ENCODE measurements around the gene MAGI1.

MAGI1 gene

DNA sequence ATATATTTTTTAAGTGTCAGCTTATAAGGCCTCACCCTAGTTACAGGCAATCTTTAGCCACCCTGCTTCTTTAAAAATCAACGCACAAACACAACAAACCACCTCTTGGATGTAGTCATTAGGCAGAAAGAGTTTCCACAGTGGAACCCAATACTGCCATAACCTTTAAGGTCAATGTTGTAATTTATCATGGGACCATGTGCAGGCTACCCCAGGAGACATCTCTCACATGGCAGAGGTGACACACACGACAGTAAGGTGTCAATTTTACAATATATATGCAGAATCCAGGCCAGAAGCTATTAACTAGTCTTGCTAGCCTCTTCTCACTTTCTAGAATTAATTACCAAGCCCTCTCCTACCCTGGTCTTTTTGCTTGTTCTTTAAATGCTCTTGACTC, 336.5 kb downstream of the MAGI1 start:
- Histone ChIP-seq H3K9ac (ENCODE audit: low read length) (no peak overlapping the region), H2BK120ac (ENCODE audit: low read depth, low read length) (no peak overlapping the region), H2BK12ac (ENCODE audit: low read length in 2 of 2) (no peak overlapping the region), H3K27ac (ENCODE audit: low read length, poor library complexity, severe bottlenecking) (no peak overlapping the region), H3K27me3 (ENCODE audit: control insufficient read depth in 1 of 2, insufficient read depth in 1 of 2, low read length in 2 of 2) (no peaks in the 10 kb centered on the region), H3K4me1 (ENCODE audit: control insufficient read depth, insufficient read depth, low read depth, low read length) (no peaks in the 10 kb centered on the region), H4K91ac (ENCODE audit: low read length) (no peak overlapping the region), H2BK5ac (ENCODE audit: low read depth, low read length, poor library complexity, severe bottlenecking) (no peak overlapping the region), H3K23ac (ENCODE audit: low read length in 2 of 2) (no peak overlapping the region), H3K18ac (ENCODE audit: low read depth in 1 of 2, low read length in 2 of 2) (no peak overlapping the region), H3K36me3 (ENCODE audit: control insufficient read depth in 1 of 2, insufficient read depth in 2 of 2, low read depth in 1 of 2, low read length in 2 of 2) (no peaks in the 10 kb centered on the region), H2BK15ac (ENCODE audit: low read depth, poor library complexity, severe bottlenecking) (no peak overlapping the region), H3K4ac (ENCODE audit: low read depth in 1 of 2, low read length in 2 of 2) (no peak overlapping the region), H3K4me3 (ENCODE audit: insufficient read depth in 1 of 2, low read depth in 1 of 2, low read length in 2 of 2) (no peak overlapping the region), H3K9me3 (ENCODE audit: control insufficient read depth, low read length) (no peaks in the 10 kb centered on the region), H3K14ac (ENCODE audit: low read length in 2 of 2) (no peak overlapping the region), H4K8ac (ENCODE audit: low read length) (no peak overlapping the region), H2AFZ (ENCODE audit: low read depth, low read length) (no peak overlapping the region), H2AK5ac (ENCODE audit: low read length, severe bottlenecking) (no peak overlapping the region), H3K79me1 (replicated peaks; ENCODE audit: low read length, poor library complexity, severe bottlenecking) (peaks cover 7% of the 10 kb centered on the region), H3K4me2 (ENCODE audit: low read length, poor library complexity, severe bottlenecking) (no peak overlapping the region)
- 73% methylated on average over 2 of the region's 2 CpGs for WGBS
- DNase-seq, result no peak

DNA sequence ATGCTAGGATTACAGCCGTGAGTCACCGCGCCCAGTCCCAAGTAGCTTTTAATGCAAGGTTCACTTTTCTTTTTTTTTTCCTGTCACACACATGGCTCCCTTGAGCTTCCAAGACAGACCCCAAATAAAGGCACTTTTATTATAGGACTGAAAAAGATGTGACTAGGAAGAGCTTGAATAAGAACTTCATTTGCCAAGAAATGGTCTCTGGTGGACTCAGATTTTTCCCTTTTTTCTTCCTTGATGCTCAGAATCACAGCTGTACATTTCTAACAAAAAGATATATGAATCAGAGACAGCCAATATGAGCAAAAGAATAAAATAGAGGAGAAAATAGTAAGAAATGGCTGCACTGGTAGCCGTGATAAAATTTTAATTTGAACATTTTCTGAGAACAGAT, 337.2 kb downstream of the MAGI1 start:
- Histone ChIP-seq H3K4me1 (ENCODE audit: control insufficient read depth, insufficient read depth, low read depth, low read length) (no peaks in the 10 kb centered on the region), H2BK15ac (ENCODE audit: low read depth, poor library complexity, severe bottlenecking) (no peak overlapping the region), H3K4me3 (ENCODE audit: insufficient read depth in 1 of 2, low read depth in 1 of 2, low read length in 2 of 2) (no peak overlapping the region), H3K18ac (ENCODE audit: low read depth in 1 of 2, low read length in 2 of 2) (no peak overlapping the region), H2BK12ac (ENCODE audit: low read length in 2 of 2) (no peak overlapping the region), H3K23ac (ENCODE audit: low read length in 2 of 2) (no peak overlapping the region), H2BK120ac (ENCODE audit: low read depth, low read length) (no peak overlapping the region), H3K79me1 (replicated peaks; ENCODE audit: low read length, poor library complexity, severe bottlenecking) (peaks cover 7% of the 10 kb centered on the region), H2AK5ac (ENCODE audit: low read length, severe bottlenecking) (no peak overlapping the region), H3K9me3 (ENCODE audit: control insufficient read depth, low read length) (no peaks in the 10 kb centered on the region), H3K14ac (ENCODE audit: low read length in 2 of 2) (no peak overlapping the region), H2AFZ (ENCODE audit: low read depth, low read length) (no peak overlapping the region), H3K27me3 (ENCODE audit: control insufficient read depth in 1 of 2, insufficient read depth in 1 of 2, low read length in 2 of 2) (no peaks in the 10 kb centered on the region), H3K36me3 (ENCODE audit: control insufficient read depth in 1 of 2, insufficient read depth in 2 of 2, low read depth in 1 of 2, low read length in 2 of 2) (no peaks in the 10 kb centered on the region), H4K91ac (ENCODE audit: low read length) (no peak overlapping the region), H3K9ac (ENCODE audit: low read length) (no peak overlapping the region), H4K8ac (ENCODE audit: low read length) (no peak overlapping the region), H3K4me2 (ENCODE audit: low read length, poor library complexity, severe bottlenecking) (no peak overlapping the region), H3K4ac (ENCODE audit: low read depth in 1 of 2, low read length in 2 of 2) (no peak overlapping the region), H2BK5ac (ENCODE audit: low read depth, low read length, poor library complexity, severe bottlenecking) (no peak overlapping the region), H3K27ac (ENCODE audit: low read length, poor library complexity, severe bottlenecking) (no peak overlapping the region)
- DNase-seq, result no peak
- 100% methylated on average over 3 of the region's 4 CpGs for WGBS

DNA sequence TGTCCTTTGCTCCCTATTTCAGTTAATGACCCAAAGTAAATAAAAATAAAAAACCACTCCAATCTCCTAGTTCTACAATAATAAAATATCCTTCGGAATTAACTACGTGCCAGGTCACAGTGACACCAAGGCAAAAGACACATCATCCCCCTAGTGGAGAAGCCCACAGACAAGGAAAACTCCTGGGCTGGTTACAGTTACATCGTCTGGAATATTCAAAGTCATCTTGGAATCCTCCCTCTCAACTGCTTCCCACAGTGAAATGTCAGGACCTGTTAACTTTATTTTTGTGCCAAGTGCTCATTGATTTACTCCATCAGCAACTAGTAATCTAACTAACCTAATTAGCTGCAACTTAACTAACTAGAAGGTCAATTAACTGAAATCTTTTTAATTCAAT, 349.3 kb downstream of the MAGI1 start:
- Histone ChIP-seq H3K4ac (ENCODE audit: low read depth in 1 of 2, low read length in 2 of 2) (no peak overlapping the region), H3K23ac (ENCODE audit: low read length in 2 of 2) (no peak overlapping the region), H2BK15ac (ENCODE audit: low read depth, poor library complexity, severe bottlenecking) (no peak overlapping the region), H3K27me3 (ENCODE audit: control insufficient read depth in 1 of 2, insufficient read depth in 1 of 2, low read length in 2 of 2) (no peaks in the 10 kb centered on the region), H2BK120ac (ENCODE audit: low read depth, low read length) (no peak overlapping the region), H3K14ac (ENCODE audit: low read length in 2 of 2) (no peak overlapping the region), H3K9ac (ENCODE audit: low read length) (no peak overlapping the region), H3K79me1 (replicated peaks; ENCODE audit: low read length, poor library complexity, severe bottlenecking) (peaks cover 11% of the 10 kb centered on the region), H2BK12ac (ENCODE audit: low read length in 2 of 2) (no peak overlapping the region), H3K4me3 (ENCODE audit: insufficient read depth in 1 of 2, low read depth in 1 of 2, low read length in 2 of 2) (no peak overlapping the region), H2AK5ac (ENCODE audit: low read length, severe bottlenecking) (no peak overlapping the region), H2BK5ac (ENCODE audit: low read depth, low read length, poor library complexity, severe bottlenecking) (no peak overlapping the region), H3K9me3 (ENCODE audit: control insufficient read depth, low read length) (no peaks in the 10 kb centered on the region), H4K91ac (ENCODE audit: low read length) (no peak overlapping the region), H3K36me3 (ENCODE audit: control insufficient read depth in 1 of 2, insufficient read depth in 2 of 2, low read depth in 1 of 2, low read length in 2 of 2) (no peaks in the 10 kb centered on the region), H3K4me1 (ENCODE audit: control insufficient read depth, insufficient read depth, low read depth, low read length) (no peaks in the 10 kb centered on the region), H2AFZ (ENCODE audit: low read depth, low read length) (no peak overlapping the region), H3K4me2 (ENCODE audit: low read length, poor library complexity, severe bottlenecking) (no peak overlapping the region), H4K8ac (ENCODE audit: low read length) (no peak overlapping the region), H3K27ac (ENCODE audit: low read length, poor library complexity, severe bottlenecking) (no peak overlapping the region), H3K18ac (ENCODE audit: low read depth in 1 of 2, low read length in 2 of 2) (no peak overlapping the region)
- 73% methylated on average over 3 of the region's 3 CpGs for WGBS
- DNase-seq, result no peak

DNA sequence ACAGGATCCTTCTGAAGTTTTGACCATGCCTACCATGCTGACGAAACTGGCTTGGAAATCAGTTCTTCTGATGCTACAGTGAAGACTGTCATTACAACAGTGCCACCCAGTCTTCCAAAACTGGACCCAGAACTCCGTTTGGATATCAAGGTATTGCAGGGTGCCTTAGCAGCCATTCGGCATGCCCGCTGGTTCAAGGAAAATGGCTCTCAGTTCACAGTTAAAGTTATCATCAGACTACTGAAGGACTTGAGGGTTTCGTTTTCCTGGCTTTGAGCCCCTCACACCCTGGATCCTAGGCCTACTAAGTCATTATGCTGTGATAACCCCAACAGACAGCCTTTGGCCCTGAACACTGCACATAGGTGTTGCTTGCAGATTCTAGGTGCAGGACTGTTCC, 351.0 kb downstream of the MAGI1 start:
- DNase-seq, result no peak
- Histone ChIP-seq H3K79me1 (replicated peaks; ENCODE audit: low read length, poor library complexity, severe bottlenecking) (peaks cover 12% of the 10 kb centered on the region), H3K4ac (ENCODE audit: low read depth in 1 of 2, low read length in 2 of 2) (no peak overlapping the region), H3K9me3 (ENCODE audit: control insufficient read depth, low read length) (no peaks in the 10 kb centered on the region), H2BK15ac (ENCODE audit: low read depth, poor library complexity, severe bottlenecking) (no peak overlapping the region), H2BK5ac (ENCODE audit: low read depth, low read length, poor library complexity, severe bottlenecking) (no peak overlapping the region), H2BK120ac (ENCODE audit: low read depth, low read length) (no peak overlapping the region), H4K8ac (ENCODE audit: low read length) (no peak overlapping the region), H3K36me3 (ENCODE audit: control insufficient read depth in 1 of 2, insufficient read depth in 2 of 2, low read depth in 1 of 2, low read length in 2 of 2) (no peaks in the 10 kb centered on the region), H3K27ac (ENCODE audit: low read length, poor library complexity, severe bottlenecking) (no peak overlapping the region), H3K18ac (ENCODE audit: low read depth in 1 of 2, low read length in 2 of 2) (no peak overlapping the region), H3K14ac (ENCODE audit: low read length in 2 of 2) (no peak overlapping the region), H3K4me2 (ENCODE audit: low read length, poor library complexity, severe bottlenecking) (no peak overlapping the region), H3K9ac (ENCODE audit: low read length) (no peak overlapping the region), H2BK12ac (ENCODE audit: low read length in 2 of 2) (no peak overlapping the region), H3K23ac (ENCODE audit: low read length in 2 of 2) (no peak overlapping the region), H2AK5ac (ENCODE audit: low read length, severe bottlenecking) (no peak overlapping the region), H3K4me3 (ENCODE audit: insufficient read depth in 1 of 2, low read depth in 1 of 2, low read length in 2 of 2) (no peak overlapping the region), H3K27me3 (ENCODE audit: control insufficient read depth in 1 of 2, insufficient read depth in 1 of 2, low read length in 2 of 2) (no peaks in the 10 kb centered on the region), H4K91ac (ENCODE audit: low read length) (no peak overlapping the region), H3K4me1 (ENCODE audit: control insufficient read depth, insufficient read depth, low read depth, low read length) (peaks cover 1% of the 10 kb centered on the region), H2AFZ (ENCODE audit: low read depth, low read length) (no peak overlapping the region)
- WGBS, result 93% methylated on average over 5 of the region's 5 CpGs
